Caco-2 (cell line): ENCODE data around the gene PSMC1. TPM values are rescaled to one million over a fixed set of nuclear protein-coding genes. Genes with fewer than 3 reads are reported as not detected.

Experiments
- BruUV-seq: library from RNA; stranded (reverse); fragments of 400-500 nt; replicated peaks from 2 replicates; lab custom pipeline; 2021; lab: Mats Ljungman, UMichigan
- CTCF ChIA-PET: fragments of 300-600 bp; sonication (Branson Sonifier 250); formaldehyde crosslinking; loops from one replicate; lab custom pipeline; 2022; ENCODE audit warnings: antibody characterized with exemption; lab: Charles Lee
- POLR2A ChIA-PET: fragments of 300-600 bp; sonication (Branson Sonifier 250); formaldehyde crosslinking; loops from one replicate; lab custom pipeline; 2022; ENCODE audit warnings: antibody characterized with exemption; lab: Charles Lee
- DNase-seq, 2 experiments: peaks; one replicate each; pipeline versions ENCODE4 v3.0.0 to v3.0.0-alpha.2; 2020 to 2022
- H3K27me3 ChIP-seq: replicated peaks from 2 replicates; pipeline ENCODE4 v1.6.0; 2011; ENCODE audit warnings: low read length; ENCODE audit not compliant: control insufficient read depth, insufficient read depth
- H3K36me3 ChIP-seq: 2 replicates; pipeline ENCODE4 v1.5.1; 2011; ENCODE audit warnings: low read length; ENCODE audit not compliant: control insufficient read depth, insufficient read depth
- H3K4me1 ChIP-seq: fragments of 250-450 bp; sonication (Bioruptor Pico); 2 replicates; pipeline ENCODE4 v1.5.1; 2020; ENCODE audit warnings: mild to moderate bottlenecking
- H3K4me3 ChIP-seq: 2 replicates; pipeline ENCODE4 v1.5.1; 2011; ENCODE audit warnings: low read depth, mild to moderate bottlenecking, control low read depth, low read length
- H3K9me3 ChIP-seq: fragments of 250-450 bp; sonication (Bioruptor Pico); 2 replicates; pipeline ENCODE4 v1.5.1; 2020; ENCODE audit warnings: mild to moderate bottlenecking, moderate library complexity
- H3K27ac Mint-ChIP-seq: one replicate; pipeline ENCODE4 v1.8.0; 2022; ENCODE audit warnings: mixed read lengths; ENCODE audit not compliant: unreplicated experiment
- H3K27me3 Mint-ChIP-seq: one replicate; pipeline ENCODE4 v1.8.0; 2022; ENCODE audit warnings: mixed read lengths; ENCODE audit not compliant: insufficient read depth, unreplicated experiment
- H3K36me3 Mint-ChIP-seq: one replicate; pipeline ENCODE4 v1.8.0; 2022; ENCODE audit warnings: mild to moderate bottlenecking, mixed read lengths; ENCODE audit not compliant: insufficient read depth, unreplicated experiment
- H3K4me1 Mint-ChIP-seq: one replicate; pipeline ENCODE4 v1.8.0; 2022; ENCODE audit warnings: low read depth, mixed read lengths; ENCODE audit not compliant: unreplicated experiment
- H3K4me3 Mint-ChIP-seq: one replicate; pipeline ENCODE4 v1.8.0; 2022; ENCODE audit warnings: mild to moderate bottlenecking, moderate library complexity, mixed read lengths; ENCODE audit not compliant: unreplicated experiment
- H3K9me3 Mint-ChIP-seq: one replicate; pipeline ENCODE4 v1.8.0; 2022; ENCODE audit warnings: mixed read lengths; ENCODE audit not compliant: unreplicated experiment
- intact Hi-C: fragments of 100-400 bp; cut with micrococcal nuclease; formaldehyde crosslinking; loops from one replicate; pipeline ENCODE4 v1.10.0; 2022; ENCODE audit not compliant: unreplicated experiment
- total RNA-seq: library from RNA; stranded (reverse); gene quantifications from 2 replicates; pipeline ENCODE4 v1.2.3, GENCODE V29; 2022
- TF ChIP-seq, protein P1 (sequence below), 2 experiments: fragments of 200-600 bp in 1 of 2; IDR thresholded peaks; 1 replicate in 1 of 2; 2 replicates in 1 of 2; pipeline versions ENCODE4 v1.5.1 to v1.8.0; 2011 to 2022; ENCODE audit warnings: antibody characterized with exemption in 1 of 2, control low read depth in 1 of 2, inconsistent platforms in 1 of 2, low read depth in 1 of 2, low read length in 1 of 2, mild to moderate bottlenecking in 1 of 2, moderate library complexity in 1 of 2; ENCODE audit not compliant: insufficient read depth in 1 of 2, severe bottlenecking in 1 of 2, unreplicated experiment in 1 of 2

Gene PSMC1
- total RNA-seq, 1 experiment from 2014 or later: 101 TPM

DNA sequence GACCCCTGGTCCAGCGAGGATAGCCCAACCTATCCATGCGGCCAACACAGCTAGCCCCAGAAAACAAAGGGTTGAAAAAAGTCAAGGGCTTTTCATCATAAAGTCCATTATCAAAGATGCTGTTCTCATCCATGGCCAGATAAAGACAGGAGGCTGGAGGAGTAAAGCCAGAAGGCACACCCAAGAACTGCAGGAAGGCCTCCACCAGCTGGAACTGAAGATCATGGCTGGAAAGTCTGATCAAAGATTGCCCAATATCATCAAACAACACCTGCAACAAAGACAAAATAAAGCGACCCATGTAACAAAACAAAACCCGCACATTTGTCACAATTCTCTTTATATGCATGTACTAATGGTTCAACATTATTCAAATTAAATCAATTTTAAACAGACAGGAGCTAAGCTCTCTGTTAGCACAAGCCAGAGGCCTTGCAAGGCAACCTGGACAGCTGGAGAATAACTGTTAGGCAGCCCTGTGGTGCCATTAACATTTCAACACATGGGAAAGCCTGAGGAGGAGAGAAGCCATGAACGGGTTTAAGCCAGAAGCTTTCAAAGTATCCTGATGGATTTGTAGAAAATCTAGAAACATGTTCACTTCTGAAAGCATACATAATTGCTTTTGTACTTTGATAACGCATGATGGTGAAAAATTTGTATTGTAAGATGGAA lies 34.1 kb downstream of the PSMC1 start:
- H3K36me3 ChIP-seq: peaks cover 2% of the 10 kb centered on the region; the same call in 1 of the 2 replicates
- POLR2A ChIA-PET: no interaction called here

GRCh38 chr14:90291699-90292098 lies 35.3 kb downstream of the PSMC1 start:
- no peaks in the 10 kb centered on the region for H3K27me3 ChIP-seq
- H3K4me1 ChIP-seq: no peaks in the 10 kb centered on the region
- H3K36me3 ChIP-seq: peaks cover 2% of the 10 kb centered on the region; the same call in 1 of the 2 replicates
- CTCF ChIA-PET: no interaction called here
- BruUV-seq: no TSS peak
- TF ChIP-seq, protein P1, sequence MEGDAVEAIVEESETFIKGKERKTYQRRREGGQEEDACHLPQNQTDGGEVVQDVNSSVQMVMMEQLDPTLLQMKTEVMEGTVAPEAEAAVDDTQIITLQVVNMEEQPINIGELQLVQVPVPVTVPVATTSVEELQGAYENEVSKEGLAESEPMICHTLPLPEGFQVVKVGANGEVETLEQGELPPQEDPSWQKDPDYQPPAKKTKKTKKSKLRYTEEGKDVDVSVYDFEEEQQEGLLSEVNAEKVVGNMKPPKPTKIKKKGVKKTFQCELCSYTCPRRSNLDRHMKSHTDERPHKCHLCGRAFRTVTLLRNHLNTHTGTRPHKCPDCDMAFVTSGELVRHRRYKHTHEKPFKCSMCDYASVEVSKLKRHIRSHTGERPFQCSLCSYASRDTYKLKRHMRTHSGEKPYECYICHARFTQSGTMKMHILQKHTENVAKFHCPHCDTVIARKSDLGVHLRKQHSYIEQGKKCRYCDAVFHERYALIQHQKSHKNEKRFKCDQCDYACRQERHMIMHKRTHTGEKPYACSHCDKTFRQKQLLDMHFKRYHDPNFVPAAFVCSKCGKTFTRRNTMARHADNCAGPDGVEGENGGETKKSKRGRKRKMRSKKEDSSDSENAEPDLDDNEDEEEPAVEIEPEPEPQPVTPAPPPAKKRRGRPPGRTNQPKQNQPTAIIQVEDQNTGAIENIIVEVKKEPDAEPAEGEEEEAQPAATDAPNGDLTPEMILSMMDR (IDR thresholded peaks at IDR 0.05; ENCODE audit: insufficient read depth in 1 of 2, low read depth in 1 of 2, low read length in 1 of 2, severe bottlenecking in 1 of 2, unreplicated experiment in 1 of 2): no peak
- Mint-ChIP-seq H3K27ac (no peak overlapping the region), H3K36me3 (peaks cover 40% of the 10 kb centered on the region), H3K4me3 (no peak overlapping the region), H3K9me3 (no peaks in the 10 kb centered on the region), H3K27me3 (no peaks in the 10 kb centered on the region), H3K4me1 (no peaks in the 10 kb centered on the region)
- DNase-seq: no peak
- intact Hi-C loops: no loop called here
- H3K9me3 ChIP-seq: no peaks in the 10 kb centered on the region
- no peak overlapping the region for H3K4me3 ChIP-seq
- POLR2A ChIA-PET: no interaction called here

More for the DNA sequence above, 34.1 kb downstream of the PSMC1 start:
- no peak for DNase-seq
- Mint-ChIP-seq H3K4me1 (no peaks in the 10 kb centered on the region), H3K27ac (no peak overlapping the region), H3K27me3 (no peaks in the 10 kb centered on the region), H3K9me3 (no peaks in the 10 kb centered on the region), H3K4me3 (no peak overlapping the region), H3K36me3 (peaks cover 47% of the 10 kb centered on the region)
- no peaks in the 10 kb centered on the region for H3K4me1 ChIP-seq
- H3K9me3 ChIP-seq: no peaks in the 10 kb centered on the region
- TF ChIP-seq, protein P1 (IDR thresholded peaks at IDR 0.05; ENCODE audit: insufficient read depth in 1 of 2, low read depth in 1 of 2, low read length in 1 of 2, severe bottlenecking in 1 of 2, unreplicated experiment in 1 of 2): no peak
- no peak overlapping the region for H3K4me3 ChIP-seq
- intact Hi-C loops: no loop called here
- H3K27me3 ChIP-seq: no peaks in the 10 kb centered on the region
- BruUV-seq: no TSS peak
- CTCF ChIA-PET: interaction anchor here (1.6 kb wide), 1 partner anchor 467 kb away, joined by 7 read pairs; no protein-coding TSS in a partner anchor

DNA sequence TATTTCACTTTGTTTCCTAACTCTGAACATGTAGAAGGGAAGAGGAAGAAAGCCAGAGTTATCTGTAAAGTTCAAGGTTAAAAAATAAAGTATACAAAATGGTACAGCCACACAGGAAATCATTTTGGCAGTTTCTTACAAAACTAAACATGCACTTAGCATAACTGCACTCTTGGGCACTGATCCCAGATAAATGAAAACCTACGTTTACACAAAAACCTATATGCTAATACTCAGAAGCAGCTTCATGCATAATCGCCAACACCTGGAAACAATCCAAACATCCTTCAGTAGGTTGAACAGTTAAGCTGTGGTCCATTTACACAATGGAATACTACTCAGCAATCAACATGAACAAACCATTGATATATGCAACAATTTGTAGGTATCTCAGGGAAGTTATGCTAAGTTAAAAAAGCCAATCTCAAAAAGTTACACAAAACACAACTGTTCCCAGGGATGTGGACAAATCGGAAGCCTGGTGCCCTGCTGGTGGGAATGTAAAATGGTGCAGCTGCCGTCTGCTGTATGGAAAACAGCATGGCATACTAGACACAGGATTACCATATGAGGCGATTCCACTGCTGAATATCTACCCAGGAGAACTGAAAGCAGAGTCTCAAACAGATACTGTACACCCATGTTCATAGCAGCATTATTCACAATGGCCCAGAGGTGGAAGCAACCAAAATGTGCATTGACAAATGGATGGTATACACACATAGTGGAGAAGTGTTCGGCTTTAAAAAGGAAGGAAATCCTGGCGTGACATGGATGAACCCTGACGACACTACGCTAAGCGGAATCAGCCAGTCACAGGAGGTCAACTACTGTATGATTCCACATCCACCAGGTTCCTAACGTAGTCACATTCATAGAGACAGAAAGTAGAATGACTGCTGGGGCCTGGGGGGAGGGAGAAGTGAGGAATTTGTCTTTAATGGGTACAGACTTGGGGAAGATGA lies 37.7 kb downstream of the PSMC1 start:
- no peak overlapping the region for H3K4me3 Mint-ChIP-seq
- Histone ChIP-seq H3K9me3 (no peaks in the 10 kb centered on the region), H3K4me3 (no peak overlapping the region), H3K36me3 (peaks cover 2% of the 10 kb centered on the region; the same call in 1 of the 2 replicates), H3K4me1 (no peaks in the 10 kb centered on the region), H3K27me3 (no peaks in the 10 kb centered on the region)
- no peaks in the 10 kb centered on the region for H3K4me1 Mint-ChIP-seq
- TF ChIP-seq, protein P1 (IDR thresholded peaks at IDR 0.05; ENCODE audit: insufficient read depth in 1 of 2, low read depth in 1 of 2, low read length in 1 of 2, severe bottlenecking in 1 of 2, unreplicated experiment in 1 of 2): peak in 1 of 2 experiments; percentile 6
- peaks cover 29% of the 10 kb centered on the region for H3K36me3 Mint-ChIP-seq
- CTCF ChIA-PET: no interaction called here
- BruUV-seq: no TSS peak
- intact Hi-C loops: no loop called here
- H3K27ac Mint-ChIP-seq: no peak overlapping the region
- POLR2A ChIA-PET: no interaction called here
- H3K9me3 Mint-ChIP-seq: no peaks in the 10 kb centered on the region
- DNase-seq: no peak
- H3K27me3 Mint-ChIP-seq: no peaks in the 10 kb centered on the region
